HG02588 (cell line): ENCODE data around the gene WDTC1.

ENCODE experiments used
- ATAC-seq: cut with Tn5 transposase; IDR thresholded peaks from one replicate; pipeline ENCODE4 v1.9.1; 2021; ENCODE audit warnings: mild to moderate bottlenecking, moderate library complexity; ENCODE audit not compliant: unreplicated experiment

WDTC1 gene

DNA sequence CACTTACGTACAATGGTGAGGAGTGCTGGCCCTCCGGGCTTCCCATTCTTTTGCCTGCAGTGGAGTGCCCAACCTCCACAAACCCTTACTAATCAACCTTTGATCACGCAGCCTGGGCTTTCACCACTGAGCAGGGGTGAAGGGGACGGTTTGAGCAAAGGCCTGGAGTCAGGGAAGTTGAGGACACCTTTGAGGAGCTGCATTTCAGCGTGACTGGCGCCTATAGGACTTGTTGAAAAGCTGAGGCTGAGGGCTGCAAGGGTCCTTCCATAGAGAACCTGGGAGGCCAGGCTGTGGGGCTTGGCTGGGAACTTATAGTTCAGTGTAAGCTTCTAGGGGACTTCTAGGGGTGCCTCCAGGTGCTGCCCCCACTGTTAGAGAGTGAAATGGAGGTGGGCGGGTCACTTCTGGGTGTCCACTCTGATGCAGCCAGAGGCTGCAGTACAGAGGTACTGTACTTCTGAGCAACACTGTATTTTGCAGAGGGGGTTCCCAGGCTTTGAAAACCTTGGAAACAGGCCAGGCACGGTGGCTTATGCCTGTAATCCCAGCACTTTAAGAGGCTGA, 117.2 kb downstream of the WDTC1 start:
- no peak for ATAC-seq

- ATAC-seq: no peak
Observed at GRCh38 chr1:27353166-27353565, 118.7 kb downstream of the WDTC1 start.

DNA sequence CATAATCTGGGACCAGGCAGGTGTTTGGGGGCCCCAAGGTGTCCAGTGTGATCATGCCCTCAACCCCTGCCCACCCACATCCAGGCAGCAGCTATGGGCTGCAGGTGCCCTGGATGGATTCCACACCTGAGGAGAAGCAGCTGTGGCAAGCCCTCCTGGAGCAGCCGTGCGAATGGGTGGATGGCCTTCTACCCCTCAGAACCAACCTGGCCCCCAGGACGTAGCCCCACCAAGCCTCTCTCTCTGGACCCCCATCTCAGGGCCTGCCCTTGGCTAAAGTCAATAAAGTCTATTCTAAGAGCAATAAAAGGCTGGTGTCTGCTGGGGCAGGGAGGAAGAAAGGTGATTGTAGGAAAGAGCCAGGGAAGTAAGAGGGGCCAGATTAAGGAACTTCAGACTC, 119.2 kb downstream of the WDTC1 start:
- no peak for ATAC-seq

DNA sequence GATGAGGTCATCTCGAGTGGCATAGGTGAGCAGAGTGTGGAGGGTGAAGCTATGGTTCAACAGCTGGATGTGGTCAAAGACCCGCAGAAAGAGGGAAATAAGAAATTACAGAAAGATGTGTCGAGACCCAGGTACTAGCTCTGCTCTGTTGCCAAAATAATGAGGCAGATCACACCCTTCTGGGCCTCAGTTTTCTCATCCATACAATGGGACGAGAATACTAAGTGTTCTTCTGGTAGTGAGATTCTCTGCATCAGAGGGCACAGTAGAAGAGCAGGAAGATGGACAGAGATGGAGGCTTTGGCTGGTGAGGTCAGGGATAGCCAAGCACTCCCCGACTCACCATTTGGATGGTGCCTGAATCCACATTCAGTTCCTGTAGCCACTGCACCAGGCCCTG, 121.3 kb downstream of the WDTC1 start:
- no peak for ATAC-seq

GRCh38 chr1:27356277-27356618, 121.8 kb downstream of the WDTC1 start:
- ATAC-seq: no peak

- ATAC-seq: no peak
Observed at GRCh38 chr1:27356619-27357280, 122.3 kb downstream of the WDTC1 start.

DNA sequence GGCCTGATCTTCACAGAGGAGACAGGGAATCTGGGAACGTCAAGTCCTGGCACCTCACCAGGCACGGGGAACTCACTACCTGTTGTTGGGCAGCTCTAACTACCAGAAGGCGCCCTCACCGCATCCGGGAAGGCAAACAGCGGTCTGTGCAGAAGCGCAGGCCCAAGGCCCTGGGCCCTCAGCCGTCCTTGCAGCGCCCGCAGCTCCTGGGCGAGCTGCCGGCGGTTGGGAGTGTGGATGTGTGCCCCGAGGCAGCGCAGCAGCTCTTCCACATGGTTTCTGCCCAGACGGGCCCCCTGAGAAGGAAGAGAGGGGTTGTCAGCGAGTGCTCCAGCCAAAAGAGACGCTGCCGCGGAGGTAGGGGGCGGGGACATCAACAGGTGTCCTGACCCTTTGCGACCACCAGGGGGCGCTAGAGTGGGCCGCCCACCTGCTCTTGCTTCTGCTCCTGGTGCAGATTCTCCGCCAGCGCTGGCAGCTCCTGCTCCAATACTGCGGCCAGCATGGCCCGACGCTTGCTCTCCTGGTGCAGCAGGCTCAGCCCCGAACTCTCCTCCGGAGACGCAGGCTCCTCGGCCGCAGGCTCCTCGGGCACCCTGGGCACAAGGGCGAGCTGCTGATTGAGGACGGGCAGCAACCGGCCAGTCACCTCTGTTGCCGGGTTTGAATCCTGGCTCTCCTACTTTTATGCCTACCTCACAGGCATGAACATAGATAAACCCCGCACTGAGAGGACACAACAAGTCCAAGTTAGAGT, 123.0 kb downstream of the WDTC1 start:
- ATAC-seq: no peak
